ENCODE results near the gene LPP. TPM values are rescaled to one million over a fixed set of nuclear protein-coding genes. Genes with fewer than 3 reads are reported as not detected.

The LPP gene
- total RNA-seq, 1 experiment from 2014 or later: 20.4 TPM

DNA sequence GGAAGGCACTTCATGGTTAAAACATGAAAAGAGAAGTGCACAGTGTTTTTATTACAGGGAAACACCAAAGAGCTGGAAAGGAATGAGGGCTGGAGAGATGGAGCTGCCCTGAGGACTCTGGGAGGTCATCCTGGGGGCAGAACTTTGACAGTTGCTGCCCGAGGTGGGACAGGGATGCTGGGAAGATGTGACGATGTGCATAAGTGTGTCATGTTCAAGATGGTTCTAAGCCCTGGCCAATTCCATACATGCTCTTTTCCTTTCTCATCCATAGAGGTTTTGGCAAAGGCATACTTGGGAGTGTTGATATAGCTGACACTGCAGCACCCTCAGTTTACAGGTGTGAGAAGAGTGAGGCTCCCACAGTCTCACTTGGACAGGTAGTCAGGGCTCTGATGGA is 23.8 kb downstream of the LPP start:
- Histone ChIP-seq H2AFZ (ENCODE audit: low read length) (no peak overlapping the region), H3K9ac (ENCODE audit: low read length) (no peak overlapping the region), H3K4me2 (ENCODE audit: low read length) (no peak overlapping the region), H3K9me2 (replicated peaks; ENCODE audit: low read length) (no peaks in the 10 kb centered on the region), H3F3A (ENCODE audit: low read length, unreplicated experiment) (no peaks in the 10 kb centered on the region), H3K27ac (ENCODE audit: low read length) (no peak overlapping the region), H4K20me1 (ENCODE audit: low read length) (peaks cover 6% of the 10 kb centered on the region; the same call in 1 of the 2 replicates), H3K36me3 (ENCODE audit: low read depth, low read length) (no peaks in the 10 kb centered on the region), H3K27me3 (ENCODE audit: low read length) (no peaks in the 10 kb centered on the region), H3K79me2 (ENCODE audit: low read length) (peaks cover 52% of the 10 kb centered on the region), H3K9me3 (ENCODE audit: low read length) (no peaks in the 10 kb centered on the region), H3K4me1 (ENCODE audit: insufficient read depth, low read length) (peaks cover 14% of the 10 kb centered on the region), H3K4me3 (ENCODE audit: low read length) (no peak overlapping the region)
- CTCF ChIA-PET: no interaction called here
- TF ChIP-seq EZH2 (IDR thresholded peaks at IDR 0.05; ENCODE audit: low read length, unreplicated experiment) (no peak), EZH2phosphoT487 (IDR thresholded peaks at IDR 0.05; ENCODE audit: borderline replicate concordance, low read length) (no peak)
- TF ChIP-seq, protein P1, sequence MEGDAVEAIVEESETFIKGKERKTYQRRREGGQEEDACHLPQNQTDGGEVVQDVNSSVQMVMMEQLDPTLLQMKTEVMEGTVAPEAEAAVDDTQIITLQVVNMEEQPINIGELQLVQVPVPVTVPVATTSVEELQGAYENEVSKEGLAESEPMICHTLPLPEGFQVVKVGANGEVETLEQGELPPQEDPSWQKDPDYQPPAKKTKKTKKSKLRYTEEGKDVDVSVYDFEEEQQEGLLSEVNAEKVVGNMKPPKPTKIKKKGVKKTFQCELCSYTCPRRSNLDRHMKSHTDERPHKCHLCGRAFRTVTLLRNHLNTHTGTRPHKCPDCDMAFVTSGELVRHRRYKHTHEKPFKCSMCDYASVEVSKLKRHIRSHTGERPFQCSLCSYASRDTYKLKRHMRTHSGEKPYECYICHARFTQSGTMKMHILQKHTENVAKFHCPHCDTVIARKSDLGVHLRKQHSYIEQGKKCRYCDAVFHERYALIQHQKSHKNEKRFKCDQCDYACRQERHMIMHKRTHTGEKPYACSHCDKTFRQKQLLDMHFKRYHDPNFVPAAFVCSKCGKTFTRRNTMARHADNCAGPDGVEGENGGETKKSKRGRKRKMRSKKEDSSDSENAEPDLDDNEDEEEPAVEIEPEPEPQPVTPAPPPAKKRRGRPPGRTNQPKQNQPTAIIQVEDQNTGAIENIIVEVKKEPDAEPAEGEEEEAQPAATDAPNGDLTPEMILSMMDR (conservative IDR thresholded peaks at IDR 0.05; ENCODE audit: low read depth, low read length): no peak
- intact Hi-C loops (cut with micrococcal nuclease): no loop called here
- BruUV-seq (replicated peaks): no TSS peak
- DNase-seq: no peak
- POLR2A ChIA-PET (ENCODE audit: unreplicated experiment): no interaction called here
- no peak for ATAC-seq

DNA sequence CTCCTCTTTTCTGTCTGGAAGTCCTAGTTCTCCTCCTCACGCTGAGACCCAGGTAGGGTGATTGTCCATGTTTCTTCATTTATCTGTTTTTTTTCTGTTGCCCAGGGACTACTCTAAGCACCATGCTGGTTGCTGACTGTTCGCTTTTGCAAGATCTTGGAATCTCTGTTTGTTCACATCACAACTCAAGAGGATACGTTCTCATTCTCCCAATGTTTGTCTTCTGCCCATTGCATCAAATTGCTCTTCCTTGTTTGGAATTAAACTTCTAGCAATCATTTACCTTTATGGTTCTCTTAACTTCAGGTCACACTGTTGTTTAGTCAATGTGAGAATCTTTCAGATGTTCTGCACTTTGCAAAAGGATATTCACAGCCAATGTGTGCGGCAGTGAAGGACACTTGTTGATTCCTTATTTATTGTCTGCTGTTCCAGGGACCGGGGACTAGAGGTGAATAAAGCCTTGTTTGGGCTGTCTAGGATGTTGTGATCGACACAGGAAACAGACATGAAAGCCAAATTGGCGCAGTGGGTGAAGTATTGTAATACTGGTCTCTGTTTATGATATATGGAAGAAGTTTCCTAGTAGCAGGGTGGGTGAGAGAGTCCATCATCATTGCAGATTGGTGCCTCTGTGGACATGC is 24.5 kb downstream of the LPP start:
- intact Hi-C loops (cut with micrococcal nuclease): no loop called here
- H4K20me1 ChIP-seq (ENCODE audit: low read length): peaks cover 6% of the 10 kb centered on the region; the same call in 1 of the 2 replicates
- H3K79me2 ChIP-seq (ENCODE audit: low read length): peaks cover 48% of the 10 kb centered on the region

More for the DNA sequence above, 24.5 kb downstream of the LPP start:
- TF ChIP-seq EZH2 (IDR thresholded peaks at IDR 0.05; ENCODE audit: low read length, unreplicated experiment): no peak
- TF ChIP-seq EZH2phosphoT487 (IDR thresholded peaks at IDR 0.05; ENCODE audit: borderline replicate concordance, low read length): no peak
- TF ChIP-seq, protein P1 (conservative IDR thresholded peaks at IDR 0.05; ENCODE audit: low read depth, low read length): no peak
- Histone ChIP-seq H3K4me3 (ENCODE audit: low read length) (no peak overlapping the region), H3K9me3 (ENCODE audit: low read length) (no peaks in the 10 kb centered on the region), H3K9me2 (replicated peaks; ENCODE audit: low read length) (no peaks in the 10 kb centered on the region), H3K36me3 (ENCODE audit: low read depth, low read length) (no peaks in the 10 kb centered on the region), H3F3A (ENCODE audit: low read length, unreplicated experiment) (no peaks in the 10 kb centered on the region), H3K4me2 (ENCODE audit: low read length) (no peak overlapping the region), H3K4me1 (ENCODE audit: insufficient read depth, low read length) (peaks cover 14% of the 10 kb centered on the region), H2AFZ (ENCODE audit: low read length) (no peak overlapping the region), H3K27ac (ENCODE audit: low read length) (no peak overlapping the region), H3K27me3 (ENCODE audit: low read length) (no peaks in the 10 kb centered on the region), H3K9ac (ENCODE audit: low read length) (no peak overlapping the region)
- no peak for ATAC-seq
- DNase-seq: no peak
- CTCF ChIA-PET: no interaction called here
- BruUV-seq (replicated peaks): no TSS peak
- POLR2A ChIA-PET (ENCODE audit: unreplicated experiment): no interaction called here

Data from PC-3 (cell line).